Endodermal cell (in vitro differentiated cells): ENCODE results near the gene KCTD6. TPM values are rescaled to one million over a fixed set of nuclear protein-coding genes. Genes with fewer than 3 reads are reported as not detected.

Experiments used
- DNase-seq: peaks from one replicate; pipeline ENCODE4 v3.0.0-alpha.2; 2017
- H3K27ac ChIP-seq: 2 replicates; pipeline ENCODE4 v1.5.1; 2013; ENCODE audit warnings: mild to moderate bottlenecking, low read depth, low read length, moderate library complexity
- H3K27me3 ChIP-seq: 2 replicates; pipeline ENCODE4 v1.6.1; 2013; ENCODE audit warnings: mild to moderate bottlenecking, low read length, moderate library complexity; ENCODE audit not compliant: insufficient read depth, control insufficient read depth, poor library complexity, severe bottlenecking
- H3K36me3 ChIP-seq: 2 replicates; pipeline ENCODE4 v1.7.0; 2013; ENCODE audit warnings: mild to moderate bottlenecking, low read length, moderate library complexity; ENCODE audit not compliant: control insufficient read depth, insufficient read depth
- H3K4me1 ChIP-seq: one replicate; pipeline ENCODE4 v1.7.0; 2013; ENCODE audit warnings: low read length; ENCODE audit not compliant: control insufficient read depth, insufficient read depth
- H3K4me3 ChIP-seq: 2 replicates; pipeline ENCODE4 v1.5.1; 2013; ENCODE audit warnings: mild to moderate bottlenecking, low read length, moderate library complexity
- H3K9ac ChIP-seq: 2 replicates; pipeline ENCODE4 v1.6.1; 2013; ENCODE audit warnings: mild to moderate bottlenecking, low read length, moderate library complexity; ENCODE audit not compliant: poor library complexity, severe bottlenecking; ENCODE audit errors: extremely low read depth
- H3K9me3 ChIP-seq: 2 replicates; pipeline ENCODE4 v1.6.1; 2013; ENCODE audit warnings: mild to moderate bottlenecking, low read length, moderate library complexity; ENCODE audit not compliant: control insufficient read depth
- H3K27ac Mint-ChIP-seq: 2 replicates; pipeline ENCODE4 v1.8.0; 2020; ENCODE audit warnings: mixed read lengths
- H3K27me3 Mint-ChIP-seq: 2 replicates; pipeline ENCODE4 v1.8.0; 2021; ENCODE audit warnings: mild to moderate bottlenecking, mixed read lengths; ENCODE audit not compliant: insufficient read depth
- H3K36me3 Mint-ChIP-seq: 2 replicates; pipeline ENCODE4 v1.8.0; 2020; ENCODE audit warnings: low read depth, mixed read lengths
- H3K4me1 Mint-ChIP-seq: 2 replicates; pipeline ENCODE4 v1.8.0; 2020; ENCODE audit warnings: mixed read lengths
- H3K4me3 Mint-ChIP-seq: 2 replicates; pipeline ENCODE4 v1.8.0; 2020; ENCODE audit warnings: mild to moderate bottlenecking, moderate library complexity, mixed read lengths
- H3K9me3 Mint-ChIP-seq: 2 replicates; pipeline ENCODE4 v1.8.0; 2020; ENCODE audit warnings: mild to moderate bottlenecking, mixed read lengths
- WGBS, 2 experiments: methylation state at CpG; one replicate each; pipeline versions ENCODE4 v1.1.5 to v1.1.7; 2013; ENCODE audit warnings: missing lambda C conversion rate in 2 of 2, mixed read lengths in 1 of 2; ENCODE audit not compliant: insufficient coverage in 1 of 2, insufficient read length in 1 of 2; 5-methylcytosine and 5-hydroxymethylcytosine counted together
- total RNA-seq, 2 donors: library from RNA; stranded (reverse); fragmentation: NEBNext Ultra II Directional in 1 of 2; extraction: Animal tissue kit (Norgen Biotek cat#: 25700) in 1 of 2; gene quantifications; 2 replicates in 1 of 2; 3 replicates in 1 of 2; pipeline ENCODE4 v1.2.1, GENCODE V29; 2021
- TF ChIP-seq, protein P1 (sequence below): fragments of 200-600 bp; sonication (generic); conservative IDR thresholded peaks from 2 replicates; pipeline ENCODE4 v1.5.0; 2021; ENCODE audit warnings: antibody characterized with exemption, mild to moderate bottlenecking

KCTD6 gene
- total RNA-seq, 2 donors from 2014 or later, result 17.9 to 20.4 TPM

DNA sequence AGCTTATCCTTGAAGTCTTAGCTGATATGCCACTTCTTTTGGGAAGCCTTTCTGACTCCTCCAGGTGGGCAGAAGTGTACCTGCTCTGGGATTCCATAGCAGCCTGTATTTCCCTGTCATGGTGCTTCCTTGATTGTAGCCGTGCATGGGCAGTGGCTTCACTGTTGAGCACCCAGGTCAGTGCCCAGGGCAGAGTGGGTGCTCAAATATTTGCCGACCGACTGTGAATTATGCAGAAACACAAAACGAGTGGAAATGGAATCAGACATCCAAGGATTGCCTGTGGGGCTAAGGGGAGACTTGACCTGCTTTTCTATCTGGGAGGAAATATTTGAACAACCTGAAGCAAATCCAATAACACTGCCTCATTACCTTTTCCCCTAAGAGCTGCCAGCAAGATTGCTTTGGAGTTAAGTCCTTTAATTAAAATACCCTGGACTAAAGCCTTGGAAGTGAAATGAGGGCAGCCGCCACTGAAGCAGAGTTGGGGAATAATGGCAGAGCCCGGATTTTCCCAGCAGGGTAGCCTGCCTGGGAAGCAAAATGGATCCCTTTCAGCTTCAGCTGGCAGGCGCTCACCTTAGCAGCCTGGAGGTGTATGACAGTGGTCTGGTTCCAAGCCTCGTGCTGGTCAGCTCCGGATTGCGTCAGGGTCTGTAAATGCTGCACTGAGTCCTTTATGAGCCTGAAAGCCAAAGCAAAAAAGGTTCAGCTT is 30.2 kb downstream of the KCTD6 start:
- Mint-ChIP-seq H3K4me3 (no peak overlapping the region), H3K27me3 (peaks cover 38% of the 10 kb centered on the region), H3K27ac (peak overlapping the region; percentile 50), H3K4me1 (peaks cover 49% of the 10 kb centered on the region), H3K9me3 (peaks cover 1% of the 10 kb centered on the region), H3K36me3 (peaks cover 8% of the 10 kb centered on the region)
- no peak overlapping the region for H3K9ac ChIP-seq
- H3K9me3 ChIP-seq, result no peaks in the 10 kb centered on the region
- no peak overlapping the region for H3K4me3 ChIP-seq
- TF ChIP-seq, protein P1, sequence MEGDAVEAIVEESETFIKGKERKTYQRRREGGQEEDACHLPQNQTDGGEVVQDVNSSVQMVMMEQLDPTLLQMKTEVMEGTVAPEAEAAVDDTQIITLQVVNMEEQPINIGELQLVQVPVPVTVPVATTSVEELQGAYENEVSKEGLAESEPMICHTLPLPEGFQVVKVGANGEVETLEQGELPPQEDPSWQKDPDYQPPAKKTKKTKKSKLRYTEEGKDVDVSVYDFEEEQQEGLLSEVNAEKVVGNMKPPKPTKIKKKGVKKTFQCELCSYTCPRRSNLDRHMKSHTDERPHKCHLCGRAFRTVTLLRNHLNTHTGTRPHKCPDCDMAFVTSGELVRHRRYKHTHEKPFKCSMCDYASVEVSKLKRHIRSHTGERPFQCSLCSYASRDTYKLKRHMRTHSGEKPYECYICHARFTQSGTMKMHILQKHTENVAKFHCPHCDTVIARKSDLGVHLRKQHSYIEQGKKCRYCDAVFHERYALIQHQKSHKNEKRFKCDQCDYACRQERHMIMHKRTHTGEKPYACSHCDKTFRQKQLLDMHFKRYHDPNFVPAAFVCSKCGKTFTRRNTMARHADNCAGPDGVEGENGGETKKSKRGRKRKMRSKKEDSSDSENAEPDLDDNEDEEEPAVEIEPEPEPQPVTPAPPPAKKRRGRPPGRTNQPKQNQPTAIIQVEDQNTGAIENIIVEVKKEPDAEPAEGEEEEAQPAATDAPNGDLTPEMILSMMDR, result no peak
- WGBS, 2 experiments, result 67 to 75% methylated on average over 7 to 10 of the region's 10 CpGs
- peaks cover 24% of the 10 kb centered on the region for H3K27me3 ChIP-seq
- peak; percentile 68 for DNase-seq
- H3K27ac ChIP-seq, result no peak overlapping the region
- H3K36me3 ChIP-seq, result no peaks in the 10 kb centered on the region
- peaks cover 19% of the 10 kb centered on the region for H3K4me1 ChIP-seq

DNA sequence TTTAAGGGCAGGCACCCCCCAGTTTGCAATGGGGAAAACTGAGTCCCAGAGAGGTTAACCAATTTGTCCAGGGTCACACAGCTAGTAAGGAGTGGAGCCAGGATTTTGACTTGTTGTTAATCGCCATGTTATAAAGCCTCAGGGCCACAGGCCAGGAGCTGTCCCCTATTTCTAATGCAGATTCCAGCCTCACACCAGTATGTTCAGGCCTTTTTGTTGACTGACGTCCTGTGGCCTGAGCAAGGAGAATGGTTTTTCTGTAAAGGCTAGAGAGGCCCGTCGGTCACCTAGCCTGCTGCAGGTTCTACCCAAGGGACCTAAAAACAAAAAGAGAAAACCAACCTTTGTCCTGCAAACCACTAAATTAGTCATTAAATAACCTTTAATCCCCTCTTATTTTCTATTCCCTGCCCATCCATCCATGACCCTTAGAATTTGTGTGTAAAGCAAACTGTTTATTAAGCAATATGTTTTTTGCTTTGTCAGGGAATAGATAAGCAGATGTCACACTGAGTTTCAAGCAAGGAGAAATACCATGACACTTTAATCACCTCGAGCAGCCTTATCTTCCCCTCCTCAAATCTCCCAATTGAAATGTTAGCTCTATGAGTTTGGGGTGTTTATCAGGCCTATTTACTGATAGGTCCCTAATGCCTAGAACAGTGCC is 31.0 kb downstream of the KCTD6 start:
- peak overlapping the region; percentile 48 for H3K27ac Mint-ChIP-seq
- Histone ChIP-seq H3K9ac (no peak overlapping the region), H3K4me1 (peaks cover 19% of the 10 kb centered on the region), H3K27me3 (peaks cover 24% of the 10 kb centered on the region), H3K9me3 (no peaks in the 10 kb centered on the region), H3K36me3 (no peaks in the 10 kb centered on the region), H3K27ac (no peak overlapping the region), H3K4me3 (no peak overlapping the region)
- peaks cover 8% of the 10 kb centered on the region for H3K36me3 Mint-ChIP-seq
- peaks cover 1% of the 10 kb centered on the region for H3K9me3 Mint-ChIP-seq
- peaks cover 49% of the 10 kb centered on the region for H3K4me1 Mint-ChIP-seq
- WGBS, 2 experiments, result 52 to 67% methylated on average over 1 to 5 of the region's 5 CpGs
- no peak overlapping the region for H3K4me3 Mint-ChIP-seq
- DNase-seq, result no peak
- TF ChIP-seq, protein P1, result no peak
- H3K27me3 Mint-ChIP-seq, result peaks cover 39% of the 10 kb centered on the region

DNA sequence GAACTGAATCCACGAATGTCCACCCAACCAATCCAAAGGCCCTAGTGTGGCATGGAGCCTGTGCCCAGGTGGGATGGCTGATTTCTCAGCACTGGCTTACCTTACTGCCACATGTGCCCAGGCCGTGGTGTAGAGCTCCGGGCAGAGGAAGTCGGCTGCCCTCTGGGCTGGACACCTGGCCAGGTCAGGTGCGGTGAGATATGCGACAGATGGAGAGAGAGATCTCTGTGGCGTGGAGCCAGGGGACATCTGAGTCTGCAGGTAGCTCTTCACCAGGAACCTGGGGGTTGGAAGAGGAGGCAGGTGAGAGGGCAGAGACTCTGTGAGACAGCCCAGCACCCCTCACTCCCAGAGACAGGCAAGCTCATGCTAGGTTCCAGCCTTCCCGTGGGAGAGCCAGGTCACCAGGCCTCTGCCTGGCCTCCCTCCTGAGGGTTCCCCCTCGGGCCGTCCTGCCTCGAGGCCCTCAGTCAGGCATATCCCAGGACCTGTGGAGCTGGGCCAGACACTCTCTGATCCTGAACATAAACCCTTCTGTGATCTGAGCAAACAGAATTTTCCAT is 32.5 kb downstream of the KCTD6 start:
- H3K4me1 Mint-ChIP-seq, result peaks cover 39% of the 10 kb centered on the region
- DNase-seq, result no peak
- TF ChIP-seq, protein P1, result no peak
- no peak overlapping the region for H3K27ac Mint-ChIP-seq
- no peak overlapping the region for H3K4me3 ChIP-seq
- H3K4me1 ChIP-seq, result peaks cover 16% of the 10 kb centered on the region
- no peaks in the 10 kb centered on the region for H3K36me3 ChIP-seq
- no peaks in the 10 kb centered on the region for H3K9me3 ChIP-seq
- no peak overlapping the region for H3K4me3 Mint-ChIP-seq
- peaks cover 41% of the 10 kb centered on the region for H3K27me3 Mint-ChIP-seq
- H3K9me3 Mint-ChIP-seq, result peaks cover 1% of the 10 kb centered on the region
- H3K27me3 ChIP-seq, result peaks cover 24% of the 10 kb centered on the region
- H3K9ac ChIP-seq, result no peak overlapping the region
- WGBS, 2 experiments, result 96 to 100% methylated on average over 4 to 11 of the region's 11 CpGs
- peaks cover 6% of the 10 kb centered on the region for H3K36me3 Mint-ChIP-seq
- no peak overlapping the region for H3K27ac ChIP-seq
